SK-N-SH (cell line): Measurements from ENCODE around the gene MALRD1. TPM values are rescaled to one million over a fixed set of nuclear protein-coding genes. Genes with fewer than 3 reads are reported as not detected.

Experiments used
- CTCF ChIA-PET: fragments of 300-600, 350-600 bp; formaldehyde crosslinking; extraction: SDS; loops from one replicate; lab custom pipeline; 2021; lab: Yijun Ruan, JAX
- POLR2A ChIA-PET: fragments of 350-600 bp; sonication (Branson Sonifier 250); formaldehyde crosslinking; extraction: SDS; loops from one replicate; lab custom pipeline; 2020; ENCODE audit warnings: antibody characterized with exemption, inconsistent platforms; lab: Yijun Ruan, JAX
- DNase-seq: peaks from one replicate; pipeline ENCODE4 v3.0.0; 2012
- H2AFZ ChIP-seq: fragments of 200-600 bp; sonication (generic); 2 replicates; pipeline ENCODE4 v1.8.1; 2016; ENCODE audit warnings: antibody characterized with exemption, mild to moderate bottlenecking, low read depth
- H3F3A ChIP-seq: fragments of 200-600 bp; sonication (generic); replicated peaks from 2 replicates; pipeline ENCODE3; 2016; ENCODE audit warnings: antibody characterized with exemption, mild to moderate bottlenecking; ENCODE audit not compliant: insufficient read depth
- H3K27ac ChIP-seq, 2 experiments: fragments of 200-500 bp in 1 of 2; fragments of 200-600 bp in 1 of 2; sonication (Bioruptor generic) in 1 of 2; sonication (generic), shearing (Covaris generic) in 1 of 2; 2 replicates each; pipeline versions ENCODE4 v1.5.1 to v1.6.1; 2014 to 2016; ENCODE audit warnings: low read depth in 2 of 2, inconsistent platforms in 1 of 2, low read length in 1 of 2, mild to moderate bottlenecking in 1 of 2, mixed read lengths in 1 of 2
- H3K27me3 ChIP-seq: fragments of 200-600 bp; sonication (generic), shearing (Covaris generic); 2 replicates; pipeline ENCODE4 v1.6.1; 2016; ENCODE audit warnings: mixed run types; ENCODE audit not compliant: insufficient read depth
- H3K36me3 ChIP-seq, 2 experiments: fragments of 200-500 bp in 1 of 2; fragments of 200-600 bp in 1 of 2; sonication (Bioruptor generic) in 1 of 2; sonication (generic) in 1 of 2; replicated peaks in 1 of 2; 2 replicates each; pipeline versions ENCODE3 to v1.5.1; 2014 to 2016; ENCODE audit warnings: low read length in 1 of 2, mild to moderate bottlenecking in 1 of 2; ENCODE audit not compliant: insufficient read depth in 2 of 2, control insufficient read depth in 1 of 2
- H3K4me1 ChIP-seq, 2 experiments: fragments of 200-500 bp in 1 of 2; fragments of 200-600 bp in 1 of 2; sonication (Bioruptor generic) in 1 of 2; sonication (generic), shearing (Covaris generic) in 1 of 2; 2 replicates each; pipeline versions ENCODE4 v1.5.1 to v1.6.1; 2014 to 2016; ENCODE audit warnings: low read depth in 1 of 2, low read length in 1 of 2, mixed run types in 1 of 2; ENCODE audit not compliant: insufficient read depth in 2 of 2, control insufficient read depth in 1 of 2
- H3K4me2 ChIP-seq: fragments of 200-600 bp; sonication (generic), shearing (Covaris generic); 2 replicates; pipeline ENCODE4 v1.6.1; 2017; ENCODE audit warnings: mixed run types
- H3K4me3 ChIP-seq, 2 experiments: fragments of 200-500 bp in 1 of 2; fragments of 200-600 bp in 1 of 2; sonication (Bioruptor generic) in 1 of 2; sonication (generic), shearing (Covaris generic) in 1 of 2; 2 replicates each; pipeline versions ENCODE4 v1.5.1 to v1.8.1; 2014 to 2016; ENCODE audit warnings: low read depth in 2 of 2, inconsistent platforms in 1 of 2, low read length in 1 of 2, mild to moderate bottlenecking in 1 of 2, mixed read lengths in 1 of 2, moderate library complexity in 1 of 2
- H3K79me2 ChIP-seq: fragments of 200-600 bp; sonication (generic); 2 replicates; pipeline ENCODE4 v1.8.1; 2017; ENCODE audit warnings: mild to moderate bottlenecking; ENCODE audit not compliant: insufficient read depth
- H3K9ac ChIP-seq: fragments of 200-600 bp; sonication (generic); 2 replicates; pipeline ENCODE4 v1.6.1; 2017; ENCODE audit warnings: mixed run types
- H3K9me2 ChIP-seq: fragments of 200-600 bp; sonication (generic); 2 replicates; pipeline ENCODE4 v1.6.1; 2017; ENCODE audit warnings: mixed run types
- H3K9me3 ChIP-seq: fragments of 200-600 bp; sonication (generic); 2 replicates; pipeline ENCODE4 v1.6.1; 2017; ENCODE audit warnings: mixed run types, mild to moderate bottlenecking, moderate library complexity
- H4K20me1 ChIP-seq: fragments of 200-600 bp; sonication (generic); 2 replicates; pipeline ENCODE4 v1.6.1; 2017; ENCODE audit warnings: mild to moderate bottlenecking, mixed run types; ENCODE audit not compliant: insufficient read depth
- CHD2 ChIP-seq: fragments of 150-350 bp; IDR thresholded peaks from 2 replicates; pipeline ENCODE4 v1.6.1; 2018; ENCODE audit warnings: low read length; ENCODE audit not compliant: partially characterized antibody
- EP300 ChIP-seq, 2 experiments: IDR thresholded peaks; 2 replicates each; pipeline versions ENCODE4 v1.4.0 to v1.6.1; 2012; ENCODE audit warnings: borderline replicate concordance in 1 of 2, low read depth in 1 of 2, low read length in 1 of 2
- FOSL2 ChIP-seq: IDR thresholded peaks from 2 replicates; pipeline ENCODE4 v1.4.0; 2012; ENCODE audit warnings: low read depth, mild to moderate bottlenecking, moderate library complexity, borderline replicate concordance
- FOXM1 ChIP-seq: IDR thresholded peaks from 2 replicates; pipeline ENCODE4 v1.4.0; 2012; ENCODE audit warnings: low read depth, mild to moderate bottlenecking
- GABPA ChIP-seq: IDR thresholded peaks from 2 replicates; pipeline ENCODE4 v1.4.0; 2012; ENCODE audit warnings: low read depth, mild to moderate bottlenecking
- GATA2 ChIP-seq: sonication (generic); formaldehyde crosslinking; IDR thresholded peaks from 2 replicates; pipeline ENCODE4 v1.5.0; 2020; ENCODE audit warnings: mild to moderate bottlenecking, missing genetic modification reagents
- MEF2A ChIP-seq: IDR thresholded peaks from 2 replicates; pipeline ENCODE4 v1.4.0; 2012; ENCODE audit warnings: low read depth, borderline replicate concordance
- RAD21 ChIP-seq: IDR thresholded peaks from 2 replicates; pipeline ENCODE4 v1.6.1; 2012; ENCODE audit warnings: mild to moderate bottlenecking, low read length
- RCOR1 ChIP-seq: fragments of 150-350 bp; IDR thresholded peaks from 2 replicates; pipeline ENCODE4 v1.6.1; 2017; ENCODE audit warnings: antibody characterized with exemption, low read length
- RFX5 ChIP-seq: IDR thresholded peaks from 2 replicates; pipeline ENCODE4 v1.6.1; 2012; ENCODE audit warnings: mild to moderate bottlenecking, improper control_type of control experiment, low read length
- RXRA ChIP-seq: IDR thresholded peaks from 2 replicates; pipeline ENCODE4 v1.4.0; 2012; ENCODE audit warnings: low read depth, mild to moderate bottlenecking, borderline replicate concordance
- SIN3A ChIP-seq: IDR thresholded peaks from 2 replicates; pipeline ENCODE4 v1.6.1; 2012; ENCODE audit warnings: low read depth, mild to moderate bottlenecking, low read length, moderate library complexity, borderline replicate concordance
- SMC3 ChIP-seq: IDR thresholded peaks from 2 replicates; pipeline ENCODE4 v1.6.1; 2012; ENCODE audit warnings: low read depth, low read length, improper control_type of control experiment
- TAF1 ChIP-seq: IDR thresholded peaks from 2 replicates; pipeline ENCODE4 v1.6.1; 2012; ENCODE audit warnings: low read depth, mild to moderate bottlenecking, low read length, moderate library complexity, borderline replicate concordance
- TEAD4 ChIP-seq: IDR thresholded peaks from 2 replicates; pipeline ENCODE4 v1.4.0; 2012; ENCODE audit warnings: mild to moderate bottlenecking, borderline replicate concordance; ENCODE audit not compliant: insufficient read depth
- WGBS: methylation state at CpG from one replicate; pipeline ENCODE4 v1.1.6; 2017; ENCODE audit warnings: low lambda C conversion rate; 5-methylcytosine and 5-hydroxymethylcytosine counted together
- polyA plus RNA-seq, 3 experiments: library from polyadenylated mRNA; depleted of rRNA; stranded (reverse); fragments of >200 nt; gene quantifications; 2 replicates each; pipeline ENCODE4 v1.2.3, GENCODE V29; 2012
- TF ChIP-seq, protein P1 (sequence below): IDR thresholded peaks from 2 replicates; pipeline ENCODE4; 2012
- TF ChIP-seq, protein P2 (sequence below): IDR thresholded peaks from 2 replicates; pipeline ENCODE4 v1.4.0; 2012; ENCODE audit warnings: low read depth, borderline replicate concordance
- TF ChIP-seq, protein P3 (sequence below): fragments of 150-350 bp; IDR thresholded peaks from 2 replicates; pipeline ENCODE4 v1.6.1; 2016; ENCODE audit warnings: mild to moderate bottlenecking, low read depth, low read length
- TF ChIP-seq, protein P4 (sequence below): IDR thresholded peaks from 2 replicates; pipeline ENCODE4 v1.4.0; 2012; ENCODE audit warnings: low read depth
- TF ChIP-seq, protein P5 (sequence below): fragments of 150-350 bp; IDR thresholded peaks from 2 replicates; pipeline ENCODE4 v1.6.1; 2017; ENCODE audit warnings: antibody characterized with exemption, low read length, low read depth, borderline replicate concordance
- TF ChIP-seq, protein P6 (sequence below): fragments of 200-600 bp; sonication (generic); IDR thresholded peaks from 2 replicates; pipeline ENCODE4 v1.6.1; 2017; ENCODE audit warnings: antibody characterized with exemption, mild to moderate bottlenecking, moderate library complexity

MALRD1 gene
- polyA plus RNA-seq, 1 of the 3 experiments (the other 2 are of a cell fraction), result not detected

DNA sequence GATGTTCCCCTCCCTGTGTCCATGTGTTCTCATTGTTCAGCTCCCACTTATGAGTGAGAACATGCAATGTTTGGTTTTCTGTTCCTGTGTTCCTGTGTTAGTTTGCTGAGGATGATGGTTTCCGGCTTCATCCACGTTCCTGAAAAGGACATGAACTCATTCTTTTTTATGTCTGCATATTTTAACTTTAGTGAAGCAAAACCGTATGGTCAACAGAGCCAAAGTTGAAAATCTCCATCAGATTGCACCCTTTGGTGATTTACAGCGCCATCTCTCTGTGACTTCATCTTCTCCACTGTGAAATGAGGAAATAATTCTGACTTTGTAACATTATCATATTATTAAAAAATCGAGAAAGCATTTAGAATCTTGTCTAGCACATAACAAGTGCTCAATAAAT, 635.4 kb downstream of the MALRD1 start:
- H3K27ac ChIP-seq, result no peak overlapping the region
- no peak overlapping the region for H3K9ac ChIP-seq
- H3K4me3 ChIP-seq, result no peak overlapping the region
- H3K4me1 ChIP-seq, result no peaks in the 10 kb centered on the region
- no peaks in the 10 kb centered on the region for H3K36me3 ChIP-seq
- ChIA-PET CTCF (no interaction called here), POLR2A (no interaction called here)
- TF ChIP-seq RFX5 (no peak), MEF2A (no peak), FOSL2 (no peak), RCOR1 (no peak), RAD21 (peak; percentile 35), SMC3 (0 out of 2 replicates have a peak, but pooled peaks have one; percentile 7), SIN3A (no peak), GABPA (no peak), GATA2 (CRISPR knock-in tag) (no peak), TAF1 (no peak), RXRA (no peak), CHD2 (no peak), EP300 (IDR thresholded peaks at IDR 0.05; ENCODE audit: borderline replicate concordance in 1 of 2, low read depth in 1 of 2, low read length in 1 of 2) (no peak), TEAD4 (no peak), FOXM1 (no peak)
- TF ChIP-seq, protein P1, sequence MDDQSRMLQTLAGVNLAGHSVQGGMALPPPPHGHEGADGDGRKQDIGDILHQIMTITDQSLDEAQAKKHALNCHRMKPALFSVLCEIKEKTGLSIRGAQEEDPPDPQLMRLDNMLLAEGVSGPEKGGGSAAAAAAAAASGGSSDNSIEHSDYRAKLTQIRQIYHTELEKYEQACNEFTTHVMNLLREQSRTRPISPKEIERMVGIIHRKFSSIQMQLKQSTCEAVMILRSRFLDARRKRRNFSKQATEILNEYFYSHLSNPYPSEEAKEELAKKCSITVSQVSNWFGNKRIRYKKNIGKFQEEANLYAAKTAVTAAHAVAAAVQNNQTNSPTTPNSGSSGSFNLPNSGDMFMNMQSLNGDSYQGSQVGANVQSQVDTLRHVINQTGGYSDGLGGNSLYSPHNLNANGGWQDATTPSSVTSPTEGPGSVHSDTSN, result no peak
- TF ChIP-seq, protein P2, sequence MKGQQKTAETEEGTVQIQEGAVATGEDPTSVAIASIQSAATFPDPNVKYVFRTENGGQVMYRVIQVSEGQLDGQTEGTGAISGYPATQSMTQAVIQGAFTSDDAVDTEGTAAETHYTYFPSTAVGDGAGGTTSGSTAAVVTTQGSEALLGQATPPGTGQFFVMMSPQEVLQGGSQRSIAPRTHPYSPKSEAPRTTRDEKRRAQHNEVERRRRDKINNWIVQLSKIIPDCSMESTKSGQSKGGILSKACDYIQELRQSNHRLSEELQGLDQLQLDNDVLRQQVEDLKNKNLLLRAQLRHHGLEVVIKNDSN, result no peak
- TF ChIP-seq, protein P3, sequence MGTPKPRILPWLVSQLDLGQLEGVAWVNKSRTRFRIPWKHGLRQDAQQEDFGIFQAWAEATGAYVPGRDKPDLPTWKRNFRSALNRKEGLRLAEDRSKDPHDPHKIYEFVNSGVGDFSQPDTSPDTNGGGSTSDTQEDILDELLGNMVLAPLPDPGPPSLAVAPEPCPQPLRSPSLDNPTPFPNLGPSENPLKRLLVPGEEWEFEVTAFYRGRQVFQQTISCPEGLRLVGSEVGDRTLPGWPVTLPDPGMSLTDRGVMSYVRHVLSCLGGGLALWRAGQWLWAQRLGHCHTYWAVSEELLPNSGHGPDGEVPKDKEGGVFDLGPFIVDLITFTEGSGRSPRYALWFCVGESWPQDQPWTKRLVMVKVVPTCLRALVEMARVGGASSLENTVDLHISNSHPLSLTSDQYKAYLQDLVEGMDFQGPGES, result no peak
- TF ChIP-seq, protein P4, sequence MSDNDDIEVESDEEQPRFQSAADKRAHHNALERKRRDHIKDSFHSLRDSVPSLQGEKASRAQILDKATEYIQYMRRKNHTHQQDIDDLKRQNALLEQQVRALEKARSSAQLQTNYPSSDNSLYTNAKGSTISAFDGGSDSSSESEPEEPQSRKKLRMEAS, result no peak
- TF ChIP-seq, protein P5, sequence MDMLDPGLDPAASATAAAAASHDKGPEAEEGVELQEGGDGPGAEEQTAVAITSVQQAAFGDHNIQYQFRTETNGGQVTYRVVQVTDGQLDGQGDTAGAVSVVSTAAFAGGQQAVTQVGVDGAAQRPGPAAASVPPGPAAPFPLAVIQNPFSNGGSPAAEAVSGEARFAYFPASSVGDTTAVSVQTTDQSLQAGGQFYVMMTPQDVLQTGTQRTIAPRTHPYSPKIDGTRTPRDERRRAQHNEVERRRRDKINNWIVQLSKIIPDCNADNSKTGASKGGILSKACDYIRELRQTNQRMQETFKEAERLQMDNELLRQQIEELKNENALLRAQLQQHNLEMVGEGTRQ, result no peak
- TF ChIP-seq, protein P6, sequence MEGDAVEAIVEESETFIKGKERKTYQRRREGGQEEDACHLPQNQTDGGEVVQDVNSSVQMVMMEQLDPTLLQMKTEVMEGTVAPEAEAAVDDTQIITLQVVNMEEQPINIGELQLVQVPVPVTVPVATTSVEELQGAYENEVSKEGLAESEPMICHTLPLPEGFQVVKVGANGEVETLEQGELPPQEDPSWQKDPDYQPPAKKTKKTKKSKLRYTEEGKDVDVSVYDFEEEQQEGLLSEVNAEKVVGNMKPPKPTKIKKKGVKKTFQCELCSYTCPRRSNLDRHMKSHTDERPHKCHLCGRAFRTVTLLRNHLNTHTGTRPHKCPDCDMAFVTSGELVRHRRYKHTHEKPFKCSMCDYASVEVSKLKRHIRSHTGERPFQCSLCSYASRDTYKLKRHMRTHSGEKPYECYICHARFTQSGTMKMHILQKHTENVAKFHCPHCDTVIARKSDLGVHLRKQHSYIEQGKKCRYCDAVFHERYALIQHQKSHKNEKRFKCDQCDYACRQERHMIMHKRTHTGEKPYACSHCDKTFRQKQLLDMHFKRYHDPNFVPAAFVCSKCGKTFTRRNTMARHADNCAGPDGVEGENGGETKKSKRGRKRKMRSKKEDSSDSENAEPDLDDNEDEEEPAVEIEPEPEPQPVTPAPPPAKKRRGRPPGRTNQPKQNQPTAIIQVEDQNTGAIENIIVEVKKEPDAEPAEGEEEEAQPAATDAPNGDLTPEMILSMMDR, result peak; percentile 31
- no peak overlapping the region for H2AFZ ChIP-seq
- H3K9me2 ChIP-seq, result no peaks in the 10 kb centered on the region
- H3K79me2 ChIP-seq, result no peaks in the 10 kb centered on the region
- H3K9me3 ChIP-seq, result no peaks in the 10 kb centered on the region
- H3K27me3 ChIP-seq, result no peaks in the 10 kb centered on the region
- no peaks in the 10 kb centered on the region for H4K20me1 ChIP-seq
- no peak for DNase-seq
- 49% methylated on average over 5 of the region's 5 CpGs for WGBS
- no peak overlapping the region for H3K4me2 ChIP-seq
- H3F3A ChIP-seq, result no peaks in the 10 kb centered on the region
